Panc1 (cell line): ENCODE data around the gene ARMC2. TPM values are rescaled to one million over a fixed set of nuclear protein-coding genes. Genes with fewer than 3 reads are reported as not detected.

Experiments
- ATAC-seq: fragments of 200-7000 bp; cut with Tn5 transposase; 2 replicates; pipeline ENCODE4 v1.9.1; 2020; ENCODE audit warnings: mild to moderate bottlenecking, moderate library complexity
- BruUV-seq: library from RNA; stranded (reverse); fragments of 400-500 nt; replicated peaks from 2 replicates; lab custom pipeline; 2021; lab: Mats Ljungman, UMichigan
- CTCF ChIA-PET: fragments of 300-600 bp; sonication (Branson Sonifier 250); formaldehyde crosslinking; loops from one replicate; lab custom pipeline; 2022; ENCODE audit warnings: antibody characterized with exemption; lab: Charles Lee
- POLR2A ChIA-PET: fragments of 300-600 bp; sonication (Branson Sonifier 250); formaldehyde crosslinking; loops from one replicate; lab custom pipeline; 2022; ENCODE audit warnings: antibody characterized with exemption; lab: Charles Lee
- DNase-seq: peaks from one replicate; pipeline ENCODE4 v3.0.0-alpha.2; 2010; ENCODE audit warnings: low read depth, low spot score
- H3K27ac ChIP-seq: 2 replicates; pipeline ENCODE4 v1.5.1; 2011; ENCODE audit warnings: mild to moderate bottlenecking, low read length, inconsistent platforms
- H3K27me3 ChIP-seq: fragments of 200-500 bp; sonication (Bioruptor generic); 2 replicates; pipeline ENCODE4 v1.6.0; 2014; ENCODE audit warnings: low read length, inconsistent platforms; ENCODE audit not compliant: control insufficient read depth, insufficient read depth
- H3K36me3 ChIP-seq: fragments of 200-500 bp; sonication (Bioruptor generic); 2 replicates; pipeline ENCODE4 v1.5.1; 2014; ENCODE audit warnings: inconsistent platforms, mild to moderate bottlenecking, low read length, moderate library complexity; ENCODE audit not compliant: control insufficient read depth, insufficient read depth
- H3K4me1 ChIP-seq: 2 replicates; pipeline ENCODE4 v1.5.1; 2011; ENCODE audit warnings: inconsistent platforms, mild to moderate bottlenecking, low read length, moderate library complexity; ENCODE audit not compliant: control insufficient read depth, insufficient read depth
- H3K4me3 ChIP-seq, 2 experiments: 2 replicates each; pipeline ENCODE4 v1.5.1; 2011 to 2012; ENCODE audit warnings: low read depth in 2 of 2, low read length in 2 of 2, mild to moderate bottlenecking in 2 of 2, inconsistent platforms in 1 of 2, moderate library complexity in 1 of 2
- H3K9me3 ChIP-seq: fragments of 200-500 bp; sonication (Bioruptor generic); 2 replicates; pipeline ENCODE4 v1.5.1; 2014; ENCODE audit warnings: low read depth, mild to moderate bottlenecking, inconsistent platforms, low read length, moderate library complexity; ENCODE audit not compliant: control insufficient read depth, insufficient read depth
- POLR2AphosphoS5 ChIP-seq: IDR thresholded peaks from 2 replicates; pipeline ENCODE4 v1.6.1; 2012; ENCODE audit warnings: mild to moderate bottlenecking, low read depth, low read length, moderate library complexity
- SIN3A ChIP-seq: IDR thresholded peaks from 2 replicates; pipeline ENCODE4 v1.6.1; 2012; ENCODE audit warnings: low read depth, mild to moderate bottlenecking, low read length, moderate library complexity, borderline replicate concordance; ENCODE audit not compliant: insufficient read depth
- TCF7L2 ChIP-seq: IDR thresholded peaks from 2 replicates; pipeline ENCODE4 v1.6.1; 2011; ENCODE audit warnings: mild to moderate bottlenecking, low read depth, low read length, inconsistent platforms
- in situ Hi-C: cut with HindIII; loops from 2 replicates; pipeline ENCODE4 v1.10.0; 2016; ENCODE audit warnings: low sequenced_read_pairs, low pct_unique_long_range_greater_than_20kb
- intact Hi-C: fragments of 100-400 bp; cut with micrococcal nuclease; formaldehyde crosslinking; loops from one replicate; pipeline ENCODE4 v1.10.0; 2022; ENCODE audit not compliant: unreplicated experiment
- total RNA-seq: library from RNA; stranded (reverse); gene quantifications from one replicate; pipeline ENCODE4 v1.2.1, GENCODE V29; 2021; ENCODE audit not compliant: unreplicated experiment
- TF ChIP-seq, protein P1 (sequence below), 2 experiments: IDR thresholded peaks; 2 replicates each; pipeline ENCODE4 v1.6.1; 2011 to 2012; ENCODE audit warnings: low read depth in 2 of 2, control low read depth in 1 of 2, low read length in 1 of 2, mild to moderate bottlenecking in 1 of 2, moderate library complexity in 1 of 2; ENCODE audit not compliant: insufficient read depth in 1 of 2
- TF ChIP-seq, protein P2 (sequence below): fragments of 450-650 bp; IDR thresholded peaks from 2 replicates; pipeline ENCODE4 v1.5.1; 2017; ENCODE audit warnings: mild to moderate bottlenecking

The ARMC2 gene
- total RNA-seq, 1 experiment from 2014 or later, result 9.3 TPM

DNA sequence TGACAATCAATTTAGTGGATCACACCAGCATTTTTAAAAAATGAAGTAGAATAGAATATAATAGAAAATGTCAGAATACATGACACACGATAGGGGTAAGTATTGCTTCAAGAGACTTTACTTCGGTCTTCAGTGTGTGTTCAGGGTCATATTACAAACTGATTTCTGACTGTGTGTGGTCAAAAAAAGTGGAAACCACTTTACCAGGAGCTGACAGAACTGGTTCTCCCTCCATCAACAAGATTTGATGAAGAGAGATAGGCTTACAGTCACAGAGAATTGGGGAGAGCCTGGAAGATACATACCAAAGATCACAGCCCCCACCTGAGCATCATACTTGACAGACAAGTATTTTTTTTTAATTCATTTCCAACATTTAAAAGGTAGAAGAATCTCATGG is 21.7 kb downstream of the ARMC2 start:
- H3K27ac ChIP-seq, result no peak overlapping the region
- in situ Hi-C loops (no loop called here), intact Hi-C loops (no loop called here)
- ATAC-seq (no peak), DNase-seq (no peak)
- no peaks in the 10 kb centered on the region for H3K9me3 ChIP-seq
- TF ChIP-seq POLR2AphosphoS5, result no peak
- TF ChIP-seq, protein P1, sequence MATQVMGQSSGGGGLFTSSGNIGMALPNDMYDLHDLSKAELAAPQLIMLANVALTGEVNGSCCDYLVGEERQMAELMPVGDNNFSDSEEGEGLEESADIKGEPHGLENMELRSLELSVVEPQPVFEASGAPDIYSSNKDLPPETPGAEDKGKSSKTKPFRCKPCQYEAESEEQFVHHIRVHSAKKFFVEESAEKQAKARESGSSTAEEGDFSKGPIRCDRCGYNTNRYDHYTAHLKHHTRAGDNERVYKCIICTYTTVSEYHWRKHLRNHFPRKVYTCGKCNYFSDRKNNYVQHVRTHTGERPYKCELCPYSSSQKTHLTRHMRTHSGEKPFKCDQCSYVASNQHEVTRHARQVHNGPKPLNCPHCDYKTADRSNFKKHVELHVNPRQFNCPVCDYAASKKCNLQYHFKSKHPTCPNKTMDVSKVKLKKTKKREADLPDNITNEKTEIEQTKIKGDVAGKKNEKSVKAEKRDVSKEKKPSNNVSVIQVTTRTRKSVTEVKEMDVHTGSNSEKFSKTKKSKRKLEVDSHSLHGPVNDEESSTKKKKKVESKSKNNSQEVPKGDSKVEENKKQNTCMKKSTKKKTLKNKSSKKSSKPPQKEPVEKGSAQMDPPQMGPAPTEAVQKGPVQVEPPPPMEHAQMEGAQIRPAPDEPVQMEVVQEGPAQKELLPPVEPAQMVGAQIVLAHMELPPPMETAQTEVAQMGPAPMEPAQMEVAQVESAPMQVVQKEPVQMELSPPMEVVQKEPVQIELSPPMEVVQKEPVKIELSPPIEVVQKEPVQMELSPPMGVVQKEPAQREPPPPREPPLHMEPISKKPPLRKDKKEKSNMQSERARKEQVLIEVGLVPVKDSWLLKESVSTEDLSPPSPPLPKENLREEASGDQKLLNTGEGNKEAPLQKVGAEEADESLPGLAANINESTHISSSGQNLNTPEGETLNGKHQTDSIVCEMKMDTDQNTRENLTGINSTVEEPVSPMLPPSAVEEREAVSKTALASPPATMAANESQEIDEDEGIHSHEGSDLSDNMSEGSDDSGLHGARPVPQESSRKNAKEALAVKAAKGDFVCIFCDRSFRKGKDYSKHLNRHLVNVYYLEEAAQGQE (IDR thresholded peaks at IDR 0.05; ENCODE audit: insufficient read depth in 1 of 2, low read depth in 2 of 2, low read length in 1 of 2), result no peak
- POLR2A ChIA-PET, result no interaction called here
- no peak overlapping the region for H3K4me3 ChIP-seq
- H3K4me1 ChIP-seq, result no peaks in the 10 kb centered on the region
- no peaks in the 10 kb centered on the region for H3K27me3 ChIP-seq
- no peaks in the 10 kb centered on the region for H3K36me3 ChIP-seq
- BruUV-seq, result no TSS peak
- CTCF ChIA-PET, result no interaction called here

DNA sequence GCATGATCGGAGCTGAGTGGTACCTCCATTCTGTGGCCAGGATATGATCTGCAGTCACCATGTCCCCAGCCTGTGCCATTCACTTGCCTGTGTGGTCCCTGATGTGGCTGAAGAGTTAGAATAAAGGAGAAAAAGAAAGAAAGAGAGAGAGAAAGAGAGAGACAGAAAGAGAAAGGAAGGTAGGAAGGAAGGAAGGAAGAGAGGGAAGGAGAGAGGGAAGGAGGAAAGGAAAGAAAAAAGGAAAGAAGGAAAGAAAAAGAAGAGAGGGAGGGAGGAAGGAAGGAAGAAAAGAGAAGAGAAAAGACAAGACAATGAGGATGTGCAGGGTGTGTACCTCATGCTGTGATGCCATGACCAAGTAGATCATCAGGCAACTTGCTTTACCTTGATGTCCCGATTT is 22.1 kb downstream of the ARMC2 start:
- CTCF ChIA-PET, result no interaction called here
- in situ Hi-C loops, result no loop called here

DNA sequence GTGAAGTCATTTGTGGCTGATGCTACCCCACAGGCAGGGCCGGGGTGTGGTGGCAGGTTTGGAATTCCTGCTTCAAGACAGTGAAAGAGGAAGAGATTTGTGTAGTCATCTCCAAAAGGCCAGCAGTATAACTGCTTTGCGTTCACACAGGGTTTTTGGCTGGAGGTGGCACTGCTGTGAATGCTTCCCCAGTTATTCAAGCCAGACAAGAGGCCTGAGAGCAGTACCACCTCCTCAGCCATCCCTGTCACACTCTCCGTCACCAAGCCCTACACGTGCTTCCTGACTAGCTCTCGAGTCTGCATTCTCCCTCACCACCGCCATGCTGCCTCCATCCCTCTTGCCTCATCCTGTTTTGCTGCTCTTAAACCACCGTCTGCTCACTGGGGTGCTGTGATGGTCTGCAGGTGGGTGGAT is 23.9 kb downstream of the ARMC2 start:
- ChIA-PET CTCF (no interaction called here), POLR2A (no interaction called here)
- Histone ChIP-seq H3K36me3 (no peaks in the 10 kb centered on the region), H3K4me3 (no peak overlapping the region), H3K4me1 (no peaks in the 10 kb centered on the region), H3K27ac (no peak overlapping the region), H3K9me3 (no peaks in the 10 kb centered on the region), H3K27me3 (no peaks in the 10 kb centered on the region)
- DNase-seq (no peak), ATAC-seq (no peak)
- BruUV-seq, result no TSS peak
- no peak for TF ChIP-seq POLR2AphosphoS5
- TF ChIP-seq, protein P2, sequence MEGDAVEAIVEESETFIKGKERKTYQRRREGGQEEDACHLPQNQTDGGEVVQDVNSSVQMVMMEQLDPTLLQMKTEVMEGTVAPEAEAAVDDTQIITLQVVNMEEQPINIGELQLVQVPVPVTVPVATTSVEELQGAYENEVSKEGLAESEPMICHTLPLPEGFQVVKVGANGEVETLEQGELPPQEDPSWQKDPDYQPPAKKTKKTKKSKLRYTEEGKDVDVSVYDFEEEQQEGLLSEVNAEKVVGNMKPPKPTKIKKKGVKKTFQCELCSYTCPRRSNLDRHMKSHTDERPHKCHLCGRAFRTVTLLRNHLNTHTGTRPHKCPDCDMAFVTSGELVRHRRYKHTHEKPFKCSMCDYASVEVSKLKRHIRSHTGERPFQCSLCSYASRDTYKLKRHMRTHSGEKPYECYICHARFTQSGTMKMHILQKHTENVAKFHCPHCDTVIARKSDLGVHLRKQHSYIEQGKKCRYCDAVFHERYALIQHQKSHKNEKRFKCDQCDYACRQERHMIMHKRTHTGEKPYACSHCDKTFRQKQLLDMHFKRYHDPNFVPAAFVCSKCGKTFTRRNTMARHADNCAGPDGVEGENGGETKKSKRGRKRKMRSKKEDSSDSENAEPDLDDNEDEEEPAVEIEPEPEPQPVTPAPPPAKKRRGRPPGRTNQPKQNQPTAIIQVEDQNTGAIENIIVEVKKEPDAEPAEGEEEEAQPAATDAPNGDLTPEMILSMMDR, result no peak
- no peak for TF ChIP-seq SIN3A
- TF ChIP-seq, protein P1 (IDR thresholded peaks at IDR 0.05; ENCODE audit: insufficient read depth in 1 of 2, low read depth in 2 of 2, low read length in 1 of 2), result no peak
- TF ChIP-seq TCF7L2, result no peak
- intact Hi-C loops (no loop called here), in situ Hi-C loops (no loop called here)

More for the DNA sequence above, 22.1 kb downstream of the ARMC2 start:
- H3K9me3 ChIP-seq, result no peaks in the 10 kb centered on the region
- DNase-seq (no peak), ATAC-seq (no peak)
- no TSS peak for BruUV-seq
- no peak overlapping the region for H3K27ac ChIP-seq
- H3K27me3 ChIP-seq, result no peaks in the 10 kb centered on the region
- intact Hi-C loops, result no loop called here
- no peaks in the 10 kb centered on the region for H3K36me3 ChIP-seq
- POLR2A ChIA-PET, result no interaction called here
- no peak overlapping the region for H3K4me3 ChIP-seq
- H3K4me1 ChIP-seq, result no peaks in the 10 kb centered on the region
- TF ChIP-seq SIN3A, result no peak
